ENCODE data around the gene OPCML.

GRCh38 chr11:132422722-132423121, 1109.6 kb downstream of the OPCML start:
- TF ChIP-seq, protein P1, sequence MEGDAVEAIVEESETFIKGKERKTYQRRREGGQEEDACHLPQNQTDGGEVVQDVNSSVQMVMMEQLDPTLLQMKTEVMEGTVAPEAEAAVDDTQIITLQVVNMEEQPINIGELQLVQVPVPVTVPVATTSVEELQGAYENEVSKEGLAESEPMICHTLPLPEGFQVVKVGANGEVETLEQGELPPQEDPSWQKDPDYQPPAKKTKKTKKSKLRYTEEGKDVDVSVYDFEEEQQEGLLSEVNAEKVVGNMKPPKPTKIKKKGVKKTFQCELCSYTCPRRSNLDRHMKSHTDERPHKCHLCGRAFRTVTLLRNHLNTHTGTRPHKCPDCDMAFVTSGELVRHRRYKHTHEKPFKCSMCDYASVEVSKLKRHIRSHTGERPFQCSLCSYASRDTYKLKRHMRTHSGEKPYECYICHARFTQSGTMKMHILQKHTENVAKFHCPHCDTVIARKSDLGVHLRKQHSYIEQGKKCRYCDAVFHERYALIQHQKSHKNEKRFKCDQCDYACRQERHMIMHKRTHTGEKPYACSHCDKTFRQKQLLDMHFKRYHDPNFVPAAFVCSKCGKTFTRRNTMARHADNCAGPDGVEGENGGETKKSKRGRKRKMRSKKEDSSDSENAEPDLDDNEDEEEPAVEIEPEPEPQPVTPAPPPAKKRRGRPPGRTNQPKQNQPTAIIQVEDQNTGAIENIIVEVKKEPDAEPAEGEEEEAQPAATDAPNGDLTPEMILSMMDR (IDR thresholded peaks at IDR 0.05) = no peak
- TF ChIP-seq POLR2AphosphoS5 (IDR thresholded peaks at IDR 0.05) (no peak), POLR2A (IDR thresholded peaks at IDR 0.05) (no peak), EP300 (IDR thresholded peaks at IDR 0.05) (no peak)

Measured in suprapubic skin (tissue), 4 donors.